Nucleus accumbens (tissue), 56 donors: ENCODE data around the gene KCNK7.
"Not testable (repeated sequence)": the region's sequence is repeated elsewhere in the genome, so short reads cannot be mapped to it uniquely, and the experiment has no call there.

Source experiments
- DNase-seq, 56 donors: peaks; one replicate each; lab custom pipeline; 2025; lab: John Stamatoyannopoulos, UW

The KCNK7 gene

DNA sequence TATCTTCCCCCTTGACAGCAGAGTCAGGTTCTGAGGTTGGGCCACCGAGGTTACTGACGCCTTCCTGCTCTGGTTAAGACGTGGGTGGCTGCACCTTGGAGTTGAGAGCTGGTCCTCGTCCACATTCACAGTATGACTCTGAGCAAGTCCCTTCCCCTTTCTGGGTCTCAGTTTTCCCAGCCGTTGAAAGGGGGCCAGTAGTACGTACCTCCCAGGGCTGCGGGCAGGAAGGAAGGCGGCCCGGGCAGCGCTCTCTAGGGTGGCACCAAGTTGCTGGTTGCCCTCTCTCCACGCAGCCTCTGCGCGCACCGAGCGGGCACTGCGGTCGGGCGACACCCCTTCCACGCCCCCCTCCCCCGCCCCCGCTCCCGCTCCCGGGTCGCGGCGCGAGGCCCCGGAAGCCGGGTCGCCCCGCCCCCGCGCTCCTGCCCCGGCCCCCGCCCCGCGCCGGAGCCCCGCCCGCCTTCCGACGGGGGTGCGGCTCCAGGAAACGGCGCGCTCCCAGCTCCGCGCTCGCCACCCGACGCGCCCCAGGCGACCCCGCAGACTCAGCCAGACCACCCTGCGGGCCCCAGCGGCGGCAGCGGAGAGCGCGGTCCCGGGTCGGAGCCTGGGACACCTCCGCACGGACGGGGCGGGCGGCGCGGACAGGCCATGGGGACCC is 19.9 kb downstream of the KCNK7 start, which contains the start of gene EHBP1L1:
Gene EHBP1L1, plus strand, starts transcription at position 486 of the 664 bp plus-strand sequence. CDS start 250 bp downstream, outside the sequence.
- peak in 7 of 56 donors; percentile 9 to 46 (median 22) for DNase-seq

DNA sequence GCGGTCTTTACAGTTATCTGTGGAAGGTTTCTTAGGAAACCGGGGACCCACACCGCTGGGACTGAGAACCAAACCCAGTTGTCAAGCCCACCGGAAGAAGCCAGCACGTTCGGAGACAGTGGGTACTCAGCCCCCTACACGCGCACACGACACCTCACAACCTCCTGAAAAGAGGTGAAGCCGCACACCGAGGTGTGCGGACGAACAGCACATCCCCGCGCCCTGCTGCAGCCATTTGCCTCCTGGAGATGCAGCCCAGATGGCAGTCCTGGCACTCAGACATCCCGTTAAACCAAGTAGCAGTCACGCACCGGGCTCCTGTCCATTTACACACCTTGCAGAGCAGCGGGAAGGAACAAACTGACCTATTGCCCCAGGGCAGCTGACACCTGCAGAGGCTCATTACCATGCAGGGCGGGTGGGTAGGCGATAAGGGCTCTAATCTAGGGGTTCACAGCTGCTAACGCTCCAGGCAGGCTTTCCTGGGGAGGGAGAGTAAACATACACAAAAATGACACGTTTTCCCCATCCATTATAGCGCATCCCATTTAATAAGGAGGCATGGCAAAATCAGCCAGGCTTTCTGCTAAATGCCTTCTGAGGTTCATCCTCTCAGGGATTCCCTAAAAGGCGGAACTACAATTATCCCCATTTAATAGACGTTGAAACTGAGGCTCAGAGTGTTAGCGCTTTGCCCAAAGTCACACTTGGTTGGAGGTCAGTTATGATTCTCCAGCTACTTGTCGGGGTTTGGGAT is 20.6 kb downstream of the KCNK7 start:
- DNase-seq: no peak

GRCh38 chr11:65574109-65574810 is 21.3 kb downstream of the KCNK7 start:
- DNase-seq: peak in 51 of 56 donors; percentile 28 to 84 (median 62)

GRCh38 chr11:65573391-65574079 is 22.1 kb downstream of the KCNK7 start:
- peak in 1 of 56 donors; percentile 57 for DNase-seq

GRCh38 chr11:65572356-65573051 is 23.1 kb downstream of the KCNK7 start, which contains the start of gene FAM89B:
TSS of gene FAM89B (plus strand) at chr11:65572538. CDS start at chr11:65572670, 132 bp downstream.
- peak in 54 of 56 donors; percentile 23 to 95 (median 80) for DNase-seq

GRCh38 chr11:65571940-65572339 is 23.7 kb downstream of the KCNK7 start:
- peak in 1 of 56 donors; percentile 63 for DNase-seq

DNA sequence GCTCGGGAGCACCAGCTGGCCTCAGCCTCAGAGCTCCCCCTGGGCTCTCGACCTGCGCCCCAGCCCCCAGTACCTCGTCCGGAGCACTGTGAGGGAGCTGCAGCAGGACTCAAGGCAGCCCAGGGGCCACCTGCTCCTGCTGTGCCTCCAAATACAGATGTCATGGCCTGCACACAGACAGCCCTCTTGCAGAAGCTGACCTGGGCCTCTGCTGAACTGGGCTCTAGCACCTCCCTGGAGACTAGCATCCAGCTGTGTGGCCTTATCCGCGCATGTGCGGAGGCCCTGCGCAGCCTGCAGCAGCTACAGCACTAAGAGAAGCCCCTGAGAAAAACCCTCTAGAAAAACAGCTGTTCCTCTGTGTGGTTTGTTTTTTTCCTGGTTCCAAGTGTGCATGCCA is 24.2 kb downstream of the KCNK7 start:
- DNase-seq: no peak

- DNase-seq: peak; percentile 89 to 100 (median 98)
These were observed 25.4 kb downstream of the KCNK7 start, which contains the start of gene ZNRD2 for GRCh38 chr11:65569973-65570918. TSS of gene ZNRD2 (plus strand) at chr11:65570477. CDS start at chr11:65570492, 15 bp downstream.

DNA sequence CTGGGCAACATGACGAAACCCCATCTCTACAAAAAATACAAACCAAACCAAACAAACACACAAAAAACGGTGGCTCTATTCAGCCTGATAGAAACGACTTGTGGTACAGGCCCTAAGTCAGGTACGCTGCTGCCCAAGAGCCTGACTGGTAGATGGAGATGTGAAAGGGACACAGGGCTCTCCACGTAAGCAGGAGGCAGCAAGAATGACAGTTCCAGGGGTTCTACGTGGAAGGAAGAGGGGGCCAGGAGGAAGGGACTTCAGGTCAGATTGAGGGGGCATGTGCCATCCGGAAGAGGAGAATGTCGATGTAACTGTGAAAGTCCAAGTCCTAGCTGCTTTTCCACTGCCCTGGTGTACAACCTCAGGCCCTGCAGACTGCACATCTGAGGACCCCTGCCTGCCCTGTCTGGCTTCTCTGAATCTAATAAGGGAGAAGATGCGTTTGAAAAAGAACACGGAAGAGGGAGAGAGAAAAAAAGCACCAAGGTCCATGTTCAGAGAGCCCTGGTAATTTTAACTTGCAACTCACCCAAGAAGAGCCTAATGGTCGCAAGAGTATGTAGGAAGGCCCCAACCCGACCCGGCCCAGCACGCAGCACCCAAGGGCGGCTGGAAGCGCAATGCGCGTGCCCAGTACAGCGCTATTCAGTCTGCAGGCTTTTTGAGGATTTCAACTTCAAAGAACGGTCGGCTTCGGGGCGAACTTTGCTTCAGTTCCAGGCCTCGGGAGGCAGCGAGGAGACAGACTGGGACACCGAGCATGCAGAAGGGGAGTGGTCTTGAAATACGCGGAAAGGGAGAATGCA is 26.2 kb downstream of the KCNK7 start:
- DNase-seq: peak in 6 of 56 donors; percentile 71 to 85 (median 78)

- no peak for DNase-seq
These were observed 29.8 kb downstream of the KCNK7 start for GRCh38 chr11:65565624-65566453.

GRCh38 chr11:65564879-65565559 is 30.6 kb downstream of the KCNK7 start:
- not testable (repeated sequence) for DNase-seq

DNA sequence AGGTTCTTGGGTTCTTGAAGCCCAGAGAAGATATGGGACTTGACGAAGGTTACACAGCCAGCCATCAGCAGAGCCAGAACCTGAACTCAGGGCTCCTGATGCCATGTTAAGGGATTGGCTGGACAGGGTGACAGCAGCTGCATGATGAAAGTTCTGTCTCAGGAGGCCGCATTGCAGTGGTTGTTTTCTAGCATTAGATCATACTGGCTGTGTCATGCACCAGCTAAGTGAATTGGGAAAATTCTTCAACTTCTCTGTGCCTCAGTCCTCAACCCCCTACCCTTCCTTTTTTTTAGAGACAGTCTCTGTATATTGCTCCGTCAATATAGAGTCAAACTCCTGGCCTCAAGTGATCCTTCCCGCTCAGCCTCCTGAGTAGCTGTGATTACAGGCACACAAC is 32.0 kb downstream of the KCNK7 start:
- DNase-seq: no peak

DNA sequence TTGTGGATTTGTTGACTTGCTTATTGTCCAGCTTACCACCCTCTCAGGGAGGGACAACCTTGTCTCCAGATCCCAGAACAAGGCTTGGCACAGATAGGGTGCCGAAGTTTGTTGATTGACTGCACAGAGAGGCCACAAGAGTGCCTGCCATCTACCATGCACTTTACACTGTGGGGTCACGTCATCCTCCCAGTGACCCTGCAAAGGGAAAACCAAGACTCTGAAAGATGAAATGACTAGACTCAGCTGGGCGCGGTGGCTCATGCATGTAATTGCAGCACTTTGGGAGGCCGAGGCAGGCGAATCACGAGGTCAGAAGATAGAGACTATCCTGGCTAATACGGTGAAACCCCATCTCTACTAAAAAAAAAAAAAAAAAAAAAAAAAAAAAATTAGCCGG is 32.8 kb downstream of the KCNK7 start:
- no peak for DNase-seq

DNA sequence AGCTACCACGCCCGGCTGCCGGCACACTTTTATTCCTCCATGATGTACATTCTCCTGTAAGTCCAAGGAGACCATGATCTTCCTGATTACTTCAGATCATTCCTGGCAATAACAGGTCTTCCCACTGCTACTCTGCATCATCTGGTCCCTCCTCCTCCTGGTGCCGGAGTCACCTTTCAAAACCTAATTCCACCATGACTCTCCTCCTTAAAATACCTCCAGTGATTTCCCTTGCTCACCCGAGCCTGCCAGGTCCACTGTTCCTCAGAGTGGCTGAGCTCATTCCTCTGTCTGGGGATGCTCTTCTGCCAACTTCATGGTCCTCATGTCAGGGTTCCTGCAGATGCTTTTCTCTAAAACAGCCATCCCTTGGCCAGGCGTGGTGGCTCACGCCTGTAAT is 33.6 kb downstream of the KCNK7 start:
- DNase-seq: no peak

- DNase-seq: peak in 33 of 56 donors; percentile 11 to 71 (median 34)
These were observed 34.8 kb downstream of the KCNK7 start for GRCh38 chr11:65560555-65561418.
